MV-4-11 (cell line): ENCODE data around the gene SNX22.
"Not testable (repeated sequence)": the region's sequence is repeated elsewhere in the genome, so short reads cannot be mapped to it uniquely, and the experiment has no call there.

ENCODE experiments used
- DNase-seq: peaks from one replicate; lab custom pipeline; 2025; lab: John Stamatoyannopoulos, UW

Gene SNX22

GRCh38 chr15:64151727-64152506 is at the start of gene SNX22:
Gene SNX22, plus strand, starts transcription at chr15:64151731. Its CDS starts 45 bp downstream, at chr15:64151776.
- DNase-seq, result no peak

- DNase-seq, result no peak
Observed at GRCh38 chr15:64102497-64102896, 49.0 kb upstream of the SNX22 start.

GRCh38 chr15:64105113-64105704 is 46.3 kb upstream of the SNX22 start:
- peak; percentile 89 for DNase-seq

GRCh38 chr15:64107337-64107736 is 44.2 kb upstream of the SNX22 start:
- DNase-seq, result no peak

GRCh38 chr15:64110108-64110701 is 41.3 kb upstream of the SNX22 start:
- not testable (repeated sequence) for DNase-seq

- peak; percentile 11 for DNase-seq
Observed at GRCh38 chr15:64110950-64111678, 40.4 kb upstream of the SNX22 start.

DNA sequence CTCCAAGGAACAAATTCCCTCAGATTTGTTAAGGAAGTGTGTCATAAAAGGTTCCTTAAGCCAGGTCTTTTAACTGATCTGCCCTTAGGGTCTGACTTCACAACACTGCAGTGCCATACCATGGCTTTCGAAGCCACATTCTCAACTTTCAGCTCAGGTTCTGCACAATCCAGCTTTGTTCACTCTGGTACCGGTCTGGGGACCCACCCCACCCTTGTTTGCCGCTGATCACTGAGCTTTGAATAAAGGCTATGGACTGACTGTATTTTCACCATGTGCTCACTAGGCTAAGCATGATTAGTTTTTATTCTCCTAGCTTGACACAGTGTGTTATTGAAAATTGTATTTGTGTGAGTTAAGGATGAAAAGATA is 39.9 kb upstream of the SNX22 start:
- DNase-seq, result no peak

DNA sequence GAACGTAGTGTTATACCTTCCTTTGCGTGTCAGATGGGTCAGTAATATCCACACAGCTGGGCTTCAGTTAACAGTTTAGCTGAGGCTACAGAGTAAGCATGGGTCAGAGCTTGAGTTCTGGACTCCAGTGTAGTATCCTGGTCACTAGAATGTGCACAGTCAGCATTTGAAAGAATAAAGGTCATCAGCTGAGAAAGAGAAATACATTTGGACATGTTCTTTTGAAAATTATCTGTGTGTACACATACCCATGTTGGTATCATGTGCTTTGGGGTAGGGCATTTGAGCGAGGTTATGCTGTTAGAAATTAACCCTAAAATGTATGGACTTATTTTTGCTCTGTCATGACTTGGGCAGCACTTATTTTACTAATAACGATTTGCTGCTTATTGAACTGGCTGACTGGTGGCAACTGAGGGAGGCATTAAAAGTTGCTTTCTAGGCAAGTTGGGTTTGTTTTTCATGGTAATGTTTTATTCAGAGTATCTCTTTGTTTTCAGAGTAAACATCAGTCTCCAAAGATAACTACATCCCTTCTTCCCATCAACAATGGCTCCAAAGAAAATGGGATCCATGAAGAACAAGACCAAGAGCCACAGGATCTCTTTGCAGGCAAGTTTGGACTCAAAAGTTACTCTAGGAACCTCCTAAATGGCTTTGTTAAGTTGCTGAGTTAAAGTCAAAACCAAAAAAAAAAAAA is 39.3 kb upstream of the SNX22 start:
- no peak for DNase-seq

DNA sequence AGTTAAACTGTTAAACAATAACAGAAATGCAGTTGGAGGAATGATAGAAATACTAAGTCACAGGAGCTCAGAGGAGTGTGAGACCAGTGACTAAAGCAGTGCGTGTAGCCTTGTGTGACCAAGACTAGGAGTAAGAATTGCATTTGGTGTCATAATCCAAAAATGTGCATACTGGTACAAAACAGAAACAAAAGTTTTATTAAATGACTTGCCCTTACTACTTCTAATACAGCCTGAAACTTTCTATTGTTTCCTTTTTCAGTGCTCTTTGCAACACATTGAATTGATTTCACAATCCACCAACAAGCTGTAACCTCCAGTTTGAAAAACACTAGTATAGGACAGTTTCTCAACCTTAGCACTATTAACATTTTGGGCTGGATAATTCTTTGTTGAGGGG is 38.6 kb upstream of the SNX22 start:
- peak; percentile 81 for DNase-seq

GRCh38 chr15:64117759-64118487 is 33.6 kb upstream of the SNX22 start:
- no peak for DNase-seq

GRCh38 chr15:64120322-64120721 is 31.2 kb upstream of the SNX22 start:
- DNase-seq, result not testable (repeated sequence)

DNA sequence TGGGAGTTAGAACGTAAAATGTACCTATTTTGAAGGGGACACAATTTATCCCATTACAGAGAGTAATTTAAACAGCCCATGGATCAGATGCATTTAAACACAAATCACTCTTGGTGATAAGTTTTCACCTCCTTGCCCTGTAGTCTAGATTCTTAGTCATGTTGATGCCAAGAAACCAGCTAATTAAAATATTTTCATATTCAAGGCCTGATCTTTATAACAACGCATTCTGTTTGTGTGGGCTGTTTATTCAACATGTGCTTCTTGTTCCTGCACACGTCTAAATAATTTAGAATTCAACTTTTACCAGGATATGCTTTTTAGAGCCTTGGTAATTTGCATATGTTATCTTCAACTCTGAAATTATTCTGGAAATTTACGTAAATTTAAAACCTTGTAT is 29.9 kb upstream of the SNX22 start:
- DNase-seq, result no peak

- DNase-seq, result no peak
Observed at GRCh38 chr15:64122444-64122843, 29.1 kb upstream of the SNX22 start.

DNA sequence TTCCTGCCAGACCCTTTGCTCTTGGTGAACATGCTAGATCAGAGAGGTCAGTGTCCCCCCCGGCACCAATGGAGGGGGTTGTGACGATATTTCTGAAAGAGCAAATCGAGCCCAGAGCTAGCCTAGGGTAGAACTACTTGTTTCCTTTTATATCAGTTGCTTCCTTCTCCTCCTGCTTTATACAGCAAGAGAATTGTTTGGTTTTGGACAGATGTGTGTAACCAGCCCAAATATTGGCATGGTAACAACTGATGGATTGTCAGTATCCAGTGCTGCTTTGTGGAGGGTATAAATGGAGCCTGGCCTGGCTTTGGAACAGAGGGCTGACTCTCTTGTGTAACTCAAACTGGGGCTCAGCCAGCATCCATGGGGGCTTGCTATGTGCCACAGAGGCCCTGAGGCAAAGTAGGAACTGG is 28.6 kb upstream of the SNX22 start:
- no peak for DNase-seq

- no peak for DNase-seq
Observed at GRCh38 chr15:64125978-64126377, 25.6 kb upstream of the SNX22 start.

DNA sequence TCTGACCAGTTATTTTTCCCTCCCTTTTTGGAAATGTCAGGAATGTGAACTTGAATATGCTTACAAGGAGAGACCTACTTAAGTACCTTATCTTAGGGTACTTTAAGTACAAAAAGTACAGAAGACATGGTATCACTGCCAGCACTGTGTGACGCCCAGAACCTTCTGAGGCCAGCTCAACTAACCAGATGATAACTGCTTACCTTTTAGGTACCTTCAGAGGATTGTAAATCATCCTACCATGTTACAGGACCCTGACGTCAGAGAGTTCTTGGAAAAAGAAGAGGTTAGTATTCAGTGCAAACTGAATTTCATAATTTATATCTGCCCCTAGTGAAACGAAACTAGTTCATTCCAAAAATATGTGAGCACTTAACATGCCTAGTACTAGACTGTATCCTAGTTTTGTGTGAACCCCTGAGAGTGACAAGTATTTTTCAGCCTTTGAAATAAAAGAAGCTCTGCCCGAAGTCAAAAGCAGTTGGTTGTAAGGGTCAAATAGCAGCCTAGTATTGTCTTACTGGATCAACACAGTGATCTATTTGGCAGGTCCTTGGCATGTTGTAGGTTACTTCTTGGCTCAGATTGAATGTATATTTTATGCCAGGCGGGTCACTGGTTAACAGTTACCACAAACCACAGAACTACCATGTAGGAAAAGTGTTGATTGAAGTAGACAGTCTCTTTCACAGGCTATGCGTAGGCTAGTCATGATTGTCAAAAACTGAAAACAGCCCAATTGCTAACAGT is 23.8 kb upstream of the SNX22 start:
- no peak for DNase-seq

GRCh38 chr15:64130159-64130558 is 21.4 kb upstream of the SNX22 start:
- no peak for DNase-seq

DNA sequence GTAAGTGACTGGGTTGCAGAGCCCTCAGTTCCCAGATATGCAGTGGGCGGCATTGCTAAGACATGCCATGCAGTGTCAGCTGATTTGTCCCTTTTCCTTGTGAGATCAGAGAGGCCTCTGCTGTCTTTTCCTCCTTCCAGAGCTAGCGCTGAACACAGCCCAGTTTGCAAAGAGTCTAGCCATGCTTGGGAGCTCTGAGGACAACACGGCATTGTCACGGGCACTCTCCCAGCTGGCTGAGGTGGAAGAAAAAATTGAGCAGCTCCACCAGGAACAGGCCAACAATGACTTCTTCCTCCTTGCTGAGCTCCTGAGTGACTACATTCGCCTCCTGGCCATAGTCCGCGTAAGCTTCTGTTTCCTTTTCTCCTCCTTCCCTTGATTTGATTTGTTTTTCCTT is 20.0 kb upstream of the SNX22 start:
- no peak for DNase-seq

DNA sequence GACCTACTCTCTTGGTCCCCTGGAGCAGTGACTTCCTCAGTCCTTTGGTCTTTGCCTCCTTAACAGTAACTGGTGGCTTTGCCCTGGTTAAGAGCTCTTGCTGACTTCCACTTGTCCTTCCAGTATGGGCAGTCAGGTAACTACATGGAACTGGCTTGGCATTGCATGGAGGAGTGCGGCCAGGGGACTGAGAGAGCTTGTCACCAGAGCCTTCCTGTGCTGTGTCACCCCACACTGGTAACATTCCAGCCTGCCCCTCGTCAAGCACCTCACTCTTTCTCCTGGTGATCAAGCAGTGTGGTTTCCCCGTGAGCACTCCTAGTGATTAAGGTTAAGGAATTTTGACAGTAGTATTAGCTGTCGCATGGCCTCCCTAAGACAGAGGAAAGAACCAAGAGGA is 19.3 kb upstream of the SNX22 start:
- DNase-seq, result no peak

- DNase-seq, result no peak
Observed at GRCh38 chr15:64133623-64134344, 17.7 kb upstream of the SNX22 start.
